Adrenal gland (tissue), 12 donors: ENCODE data around the gene NELFE. TPM values are rescaled to one million over a fixed set of nuclear protein-coding genes. Genes with fewer than 3 reads are reported as not detected.

Experiments used
- DNase-seq, 7 donors: peaks; one replicate each; pipeline ENCODE4 v3.0.0-alpha.2; 2019 to 2020
- H3K27ac ChIP-seq, 5 donors: fragments of 200-600 bp; sonication (generic) in 4 of 5; 1 replicate in 3 of 5; 2 replicates in 2 of 5; pipeline versions ENCODE4 v1.5.1 to v1.8.0; 2016 to 2020; ENCODE audit warnings: mild to moderate bottlenecking in 1 of 5
- H3K27me3 ChIP-seq: fragments of 200-600 bp; 2 replicates; pipeline ENCODE4 v1.8.0; 2021
- H3K36me3 ChIP-seq, 2 donors: fragments of 200-600 bp; replicated peaks in 1 of 2; 1 replicate in 1 of 2; 2 replicates in 1 of 2; pipeline versions ENCODE4 v1.5.1 to v1.8.0; 2018 to 2022
- H3K4me1 ChIP-seq, 2 donors: fragments of 200-600 bp; replicated peaks in 1 of 2; 1 replicate in 1 of 2; 2 replicates in 1 of 2; pipeline versions ENCODE4 v1.5.1 to v1.8.0; 2018 to 2021
- H3K4me3 ChIP-seq, 4 donors: fragments of 200-600 bp; sonication (generic) in 3 of 4; one replicate each; pipeline ENCODE4 v1.5.1; 2016 to 2018
- H3K9me3 ChIP-seq, 3 donors: fragments of 200-600 bp; sonication (generic) in 1 of 3; replicated peaks in 1 of 3; 1 replicate in 2 of 3; 2 replicates in 1 of 3; pipeline versions ENCODE4 v1.5.1 to v1.8.0; 2016 to 2021
- CTCF ChIP-seq, 6 experiments: fragments of 450-650 bp in 4 of 6; fragments of 200-600 bp in 2 of 6; sonication (generic) in 1 of 6; IDR thresholded peaks; 1 replicate in 5 of 6; 2 replicates in 1 of 6; pipeline versions ENCODE4 v1.5.1 to v1.8.0; 2016 to 2021; ENCODE audit warnings: antibody characterized with exemption in 6 of 6, mild to moderate bottlenecking in 2 of 6, moderate library complexity in 1 of 6
- POLR2A ChIP-seq, 2 donors: fragments of 450-650 bp; IDR thresholded peaks; one replicate each; pipeline ENCODE4 v1.6.1; 2017; ENCODE audit warnings: antibody characterized with exemption in 2 of 2, mild to moderate bottlenecking in 2 of 2, moderate library complexity in 1 of 2
- WGBS, 4 donors: extraction: QIAGEN DNeasy Blood & Tissue Kit in 2 of 4; methylation state at CpG; one replicate each; pipeline versions ENCODE4 v1.1.5 to v1.1.7; 2013 to 2017; 5-methylcytosine and 5-hydroxymethylcytosine counted together
- intact Hi-C, 2 donors: fragments of 100-400 bp; cut with DNase I; formaldehyde crosslinking; loops; one replicate each; pipeline versions ENCODE4 v1.14.1 to v1.15.0; 2022 to 2023
- polyA plus RNA-seq, 3 donors: library from polyadenylated mRNA; stranded (reverse); fragments of 200-250 nt in 2 of 3; fragments of 350-450 nt in 1 of 3; fragmentation: Illumina TruSeq in 1 of 3; extraction: RNeasy Lipid Tissue Mini Kit (QIAGEN cat#74804) in 1 of 3; gene quantifications; one replicate each; pipeline ENCODE4 v1.2.3, GENCODE V29; 2013 to 2014
- total RNA-seq, 9 donors: library from RNA; depleted of rRNA in 4 of 9; stranded (reverse); fragments of >200 nt in 4 of 9; fragments of 120-200 nt in 1 of 9; fragmentation: NEBNext Ultra II Directional in 1 of 9; extraction: Animal tissue kit (Norgen Biotek cat#: 25700) in 1 of 9; gene quantifications; one replicate each; pipeline versions ENCODE4 v1.1.0 to v1.2.4, GENCODE V29; 2013 to 2023
- donor health status: healthy with polysubstance abuse.
- donor health status: Bipolar disorder and iron deficiency.
- donor health status: DM: yes; HTN: yes; CAD: no.
- donor health status: DM: no; HTN: no; CAD: no.
- donor health status: DM: no; HTN: no; CAD: no.
- donor health status: DM: yes; HTN: yes; CAD: no.

The NELFE gene
- total and polyA plus RNA-seq, 12 donors = 64.4 to 117 (median 95.5) TPM

GRCh38 chr6:31943742-31944141 is 15.0 kb downstream of the NELFE start:
- no peak for DNase-seq
- Histone ChIP-seq H3K27me3 (no peaks in the 10 kb centered on the region), H3K4me1 (peaks cover 12 to 15% of the 10 kb centered on the region in 2 donors), H3K4me3 (no peak overlapping the region), H3K36me3 (no peaks in the 10 kb centered on the region), H3K27ac (no peak overlapping the region), H3K9me3 (no peaks in the 10 kb centered on the region)
- 78 to 88% (median 82%) methylated on average over 1 to 3 of the region's 3 CpGs for WGBS, 4 donors
- intact Hi-C loops = no loop called here
- TF ChIP-seq POLR2A (IDR thresholded peaks at IDR 0.05) (no peak), CTCF (IDR thresholded peaks at IDR 0.05) (no peak)

DNA sequence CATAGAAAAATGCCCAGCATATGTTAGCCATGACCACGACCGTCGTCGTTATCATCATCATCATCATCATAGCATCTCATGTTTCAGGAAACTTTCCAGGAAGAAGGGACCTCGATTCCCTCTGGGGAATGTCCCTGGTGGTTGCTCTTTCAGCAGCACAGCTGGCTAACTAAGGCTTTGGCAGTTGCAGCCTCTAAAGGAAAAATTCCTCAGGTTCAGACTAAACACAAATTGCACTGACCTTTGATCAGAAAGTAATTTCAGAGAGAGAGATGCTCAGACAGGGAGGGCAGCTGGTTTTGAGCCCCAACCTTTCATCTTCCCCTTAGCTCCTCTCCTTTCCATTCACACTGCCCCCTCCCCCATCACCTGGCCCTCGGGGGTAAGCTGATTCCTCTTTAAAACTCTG is 18.5 kb downstream of the NELFE start:
- TF ChIP-seq CTCF (IDR thresholded peaks at IDR 0.05) (no peak), POLR2A (IDR thresholded peaks at IDR 0.05) (no peak)
- Histone ChIP-seq H3K27ac (no peak overlapping the region), H3K9me3 (no peaks in the 10 kb centered on the region), H3K27me3 (no peaks in the 10 kb centered on the region), H3K4me3 (no peak overlapping the region), H3K4me1 (peaks cover 3 to 5% of the 10 kb centered on the region in 2 donors), H3K36me3 (no peaks in the 10 kb centered on the region)
- intact Hi-C loops = no loop called here
- no peak for DNase-seq
- WGBS, 4 donors = 20 to 38% (median 22%) methylated on average over 6 of the region's 6 CpGs

DNA sequence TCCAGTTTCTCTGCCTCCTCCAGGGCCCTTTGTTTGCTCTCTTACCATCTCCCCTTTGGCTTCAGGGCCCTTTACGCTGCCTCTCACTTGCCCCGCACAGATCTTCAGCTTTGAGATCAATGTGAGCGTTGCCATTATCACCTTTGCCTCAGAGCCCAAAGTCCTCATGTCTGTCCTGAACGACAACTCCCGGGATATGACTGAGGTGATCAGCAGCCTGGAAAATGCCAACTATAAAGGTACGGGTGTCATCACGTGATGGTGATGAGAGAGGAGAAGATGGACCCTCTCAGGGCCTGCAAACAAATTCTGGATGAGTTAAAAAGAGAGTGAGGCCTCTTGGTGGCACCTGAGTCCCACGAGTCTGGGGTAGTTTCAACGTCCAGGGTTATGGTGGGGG is 22.9 kb downstream of the NELFE start:
- Histone ChIP-seq H3K4me1 (no peaks in the 10 kb centered on the region), H3K36me3 (no peaks in the 10 kb centered on the region), H3K4me3 (no peak overlapping the region), H3K27me3 (no peaks in the 10 kb centered on the region), H3K27ac (no peak overlapping the region), H3K9me3 (no peaks in the 10 kb centered on the region)
- TF ChIP-seq CTCF (IDR thresholded peaks at IDR 0.05) = no peak
- no peak for TF ChIP-seq POLR2A (IDR thresholded peaks at IDR 0.05)
- intact Hi-C loops = no loop called here
- DNase-seq = no peak
- 80 to 85% (median 83%) methylated on average over 9 of the region's 9 CpGs for WGBS, 4 donors

DNA sequence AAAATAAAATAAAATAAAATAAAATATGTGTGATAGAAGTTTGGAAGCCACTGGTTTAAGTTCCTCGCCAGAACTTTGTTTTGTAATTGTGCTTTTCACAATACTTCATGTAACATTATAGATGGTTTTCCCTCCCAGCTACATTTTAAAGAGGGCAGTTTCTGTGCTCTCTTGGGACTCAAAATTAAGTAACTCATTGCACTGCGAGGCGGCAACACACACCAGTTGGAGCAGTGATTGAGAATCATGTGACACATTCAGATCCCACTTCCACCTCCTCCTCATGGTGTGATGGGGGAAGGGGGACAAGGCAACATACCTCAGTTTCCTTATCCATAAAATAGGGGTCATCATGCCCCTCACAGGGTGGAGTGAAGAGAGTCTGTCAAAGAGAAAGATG is 23.8 kb downstream of the NELFE start:
- Histone ChIP-seq H3K36me3 (no peaks in the 10 kb centered on the region), H3K4me3 (no peak overlapping the region), H3K27ac (no peak overlapping the region), H3K9me3 (no peaks in the 10 kb centered on the region), H3K4me1 (no peaks in the 10 kb centered on the region), H3K27me3 (no peaks in the 10 kb centered on the region)
- 74 to 79% (median 78%) methylated on average over 3 of the region's 3 CpGs for WGBS, 4 donors
- no peak for DNase-seq
- intact Hi-C loops = no loop called here
- TF ChIP-seq POLR2A (IDR thresholded peaks at IDR 0.05) (no peak), CTCF (IDR thresholded peaks at IDR 0.05) (no peak)
